Panc1 (cell line): ENCODE data around the gene IFITM1. TPM values are rescaled to one million over a fixed set of nuclear protein-coding genes. Genes with fewer than 3 reads are reported as not detected.

ENCODE experiments used
- ATAC-seq: fragments of 200-7000 bp; cut with Tn5 transposase; 2 replicates; pipeline ENCODE4 v1.9.1; 2020; ENCODE audit warnings: mild to moderate bottlenecking, moderate library complexity
- BruUV-seq: library from RNA; stranded (reverse); fragments of 400-500 nt; replicated peaks from 2 replicates; lab custom pipeline; 2021; lab: Mats Ljungman, UMichigan
- CTCF ChIA-PET: fragments of 300-600 bp; sonication (Branson Sonifier 250); formaldehyde crosslinking; loops from one replicate; lab custom pipeline; 2022; ENCODE audit warnings: antibody characterized with exemption; lab: Charles Lee
- POLR2A ChIA-PET: fragments of 300-600 bp; sonication (Branson Sonifier 250); formaldehyde crosslinking; loops from one replicate; lab custom pipeline; 2022; ENCODE audit warnings: antibody characterized with exemption; lab: Charles Lee
- DNase-seq: peaks from one replicate; pipeline ENCODE4 v3.0.0-alpha.2; 2010; ENCODE audit warnings: low read depth, low spot score
- H3K27ac ChIP-seq: 2 replicates; pipeline ENCODE4 v1.5.1; 2011; ENCODE audit warnings: mild to moderate bottlenecking, low read length, inconsistent platforms
- H3K27me3 ChIP-seq: fragments of 200-500 bp; sonication (Bioruptor generic); 2 replicates; pipeline ENCODE4 v1.6.0; 2014; ENCODE audit warnings: low read length, inconsistent platforms; ENCODE audit not compliant: control insufficient read depth, insufficient read depth
- H3K36me3 ChIP-seq: fragments of 200-500 bp; sonication (Bioruptor generic); 2 replicates; pipeline ENCODE4 v1.5.1; 2014; ENCODE audit warnings: inconsistent platforms, mild to moderate bottlenecking, low read length, moderate library complexity; ENCODE audit not compliant: control insufficient read depth, insufficient read depth
- H3K4me1 ChIP-seq: 2 replicates; pipeline ENCODE4 v1.5.1; 2011; ENCODE audit warnings: inconsistent platforms, mild to moderate bottlenecking, low read length, moderate library complexity; ENCODE audit not compliant: control insufficient read depth, insufficient read depth
- H3K4me3 ChIP-seq, 2 experiments: 2 replicates each; pipeline ENCODE4 v1.5.1; 2011 to 2012; ENCODE audit warnings: low read depth in 2 of 2, low read length in 2 of 2, mild to moderate bottlenecking in 2 of 2, inconsistent platforms in 1 of 2, moderate library complexity in 1 of 2
- H3K9me3 ChIP-seq: fragments of 200-500 bp; sonication (Bioruptor generic); 2 replicates; pipeline ENCODE4 v1.5.1; 2014; ENCODE audit warnings: low read depth, mild to moderate bottlenecking, inconsistent platforms, low read length, moderate library complexity; ENCODE audit not compliant: control insufficient read depth, insufficient read depth
- CTCF ChIP-seq: fragments of 450-650 bp; IDR thresholded peaks from 2 replicates; pipeline ENCODE4 v1.5.1; 2017; ENCODE audit warnings: mild to moderate bottlenecking
- POLR2AphosphoS5 ChIP-seq: IDR thresholded peaks from 2 replicates; pipeline ENCODE4 v1.6.1; 2012; ENCODE audit warnings: mild to moderate bottlenecking, low read depth, low read length, moderate library complexity
- REST ChIP-seq, 2 experiments: IDR thresholded peaks; 2 replicates each; pipeline ENCODE4 v1.6.1; 2011 to 2012; ENCODE audit warnings: low read depth in 2 of 2, control low read depth in 1 of 2, low read length in 1 of 2, mild to moderate bottlenecking in 1 of 2, moderate library complexity in 1 of 2; ENCODE audit not compliant: insufficient read depth in 1 of 2
- SIN3A ChIP-seq: IDR thresholded peaks from 2 replicates; pipeline ENCODE4 v1.6.1; 2012; ENCODE audit warnings: low read depth, mild to moderate bottlenecking, low read length, moderate library complexity, borderline replicate concordance; ENCODE audit not compliant: insufficient read depth
- TCF7L2 ChIP-seq: IDR thresholded peaks from 2 replicates; pipeline ENCODE4 v1.6.1; 2011; ENCODE audit warnings: mild to moderate bottlenecking, low read depth, low read length, inconsistent platforms
- in situ Hi-C: cut with HindIII; loops from 2 replicates; pipeline ENCODE4 v1.10.0; 2016; ENCODE audit warnings: low sequenced_read_pairs, low pct_unique_long_range_greater_than_20kb
- intact Hi-C: fragments of 100-400 bp; cut with micrococcal nuclease; formaldehyde crosslinking; loops from one replicate; pipeline ENCODE4 v1.10.0; 2022; ENCODE audit not compliant: unreplicated experiment
- total RNA-seq: library from RNA; stranded (reverse); gene quantifications from one replicate; pipeline ENCODE4 v1.2.1, GENCODE V29; 2021; ENCODE audit not compliant: unreplicated experiment

IFITM1 gene
- total RNA-seq, 1 experiment from 2014 or later = 66.3 TPM

DNA sequence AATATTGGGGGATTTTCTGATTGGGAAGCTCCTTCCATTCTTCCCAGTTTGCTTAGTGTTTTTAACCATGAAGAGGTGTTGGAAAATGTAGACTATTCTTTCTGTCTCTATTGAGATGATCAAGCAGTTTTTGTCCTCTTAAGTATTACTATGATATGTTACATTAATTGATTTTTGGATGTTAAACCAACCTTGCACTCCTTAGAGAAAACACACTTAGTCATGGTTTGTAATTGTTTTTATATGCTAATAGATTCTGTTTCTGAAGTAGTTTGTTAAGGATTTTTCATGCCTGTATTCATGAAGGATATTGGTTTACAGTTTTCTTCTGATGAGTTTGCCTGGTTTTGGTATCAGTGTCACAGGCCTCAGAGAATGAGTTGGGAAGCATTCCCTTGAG lies 37.6 kb upstream of the IFITM1 start:
- Histone ChIP-seq H3K4me1 (peaks cover 8% of the 10 kb centered on the region; the same call in 1 of the 2 replicates), H3K36me3 (no peaks in the 10 kb centered on the region), H3K4me3 (no peak overlapping the region), H3K27me3 (peaks cover 3% of the 10 kb centered on the region), H3K27ac (no peak overlapping the region), H3K9me3 (0 out of 2 replicates have a peak, but pooled peaks cover 3% of the 10 kb centered on the region)
- in situ Hi-C loops = no loop called here
- ATAC-seq (no peak), DNase-seq (no peak)
- BruUV-seq = no TSS peak
- intact Hi-C loops = no loop called here
- TF ChIP-seq REST (IDR thresholded peaks at IDR 0.05; ENCODE audit: insufficient read depth in 1 of 2, low read depth in 2 of 2, low read length in 1 of 2) (no peak; a peak in 1 of 4 replicates), TCF7L2 (no peak), CTCF (no peak), SIN3A (no peak), POLR2AphosphoS5 (no peak)
- POLR2A ChIA-PET = interaction anchor here (0.6 kb wide), 1 partner anchor 959 kb away, joined by 3 read pairs; no protein-coding TSS in a partner anchor
- CTCF ChIA-PET = interaction anchor here (1.0 kb wide), 1 partner anchor 172 kb away, joined by 3 read pairs; no protein-coding TSS in a partner anchor

DNA sequence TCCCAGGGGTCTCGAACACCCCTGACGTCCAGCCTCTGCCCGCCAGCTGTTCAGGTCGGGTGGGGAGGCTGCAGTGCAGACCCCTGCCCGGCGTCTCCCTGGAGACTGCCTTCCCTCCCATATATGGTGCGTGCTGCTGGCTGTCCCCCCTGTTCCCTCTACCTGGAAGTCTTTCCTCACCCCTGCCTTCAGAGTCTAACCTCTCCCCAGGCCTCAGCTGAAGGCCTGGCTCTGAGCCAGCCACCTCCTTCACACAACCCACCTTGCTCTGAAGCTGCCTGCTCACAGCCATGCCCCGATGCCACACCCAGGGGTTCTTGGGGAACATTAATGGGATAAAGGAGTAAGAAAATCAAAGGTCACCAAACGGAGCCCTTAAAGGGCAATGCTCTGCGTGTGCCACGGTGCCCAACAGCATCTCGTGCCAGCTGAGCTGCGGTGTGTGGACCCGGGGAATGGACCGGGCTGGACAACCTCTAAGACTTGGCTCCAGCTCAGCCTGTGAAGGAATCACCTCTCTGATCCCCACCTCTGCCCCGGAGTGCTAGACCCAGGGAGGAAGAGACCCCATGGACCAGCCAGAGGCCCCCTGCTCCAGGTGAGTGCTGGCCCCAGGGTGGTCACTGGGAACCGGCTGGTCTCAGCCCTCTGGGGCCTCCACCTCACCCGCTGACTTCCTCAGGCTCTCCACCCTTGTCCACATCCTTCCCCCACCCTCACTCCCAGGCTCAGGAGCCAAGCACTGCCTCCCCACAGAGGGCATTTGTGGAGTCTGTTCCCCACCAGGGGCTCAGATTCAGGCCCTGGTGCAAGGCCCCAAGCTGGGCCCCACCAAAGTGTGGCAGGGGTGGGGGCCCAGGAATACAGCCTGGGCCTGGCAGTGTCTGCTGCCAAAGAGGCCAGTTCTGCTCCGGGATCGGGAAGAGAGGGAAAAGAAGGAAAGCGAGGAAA lies 35.6 kb upstream of the IFITM1 start, which contains the start of gene NLRP6:
NLRP6 (plus strand) TSS at position 407 of the 951 bp plus-strand sequence; CDS start at position 570, 163 bp downstream.
- no TSS peak for BruUV-seq
- Histone ChIP-seq H3K4me1 (peaks cover 12% of the 10 kb centered on the region; the same call in 1 of the 2 replicates), H3K36me3 (no peaks in the 10 kb centered on the region), H3K4me3 (no peak within 1 kb of the TSS), H3K9me3 (0 out of 2 replicates have a peak, but pooled peaks cover 3% of the 10 kb centered on the region), H3K27ac (no peak within 1 kb of the TSS), H3K27me3 (peaks cover 3% of the 10 kb centered on the region)
- ATAC-seq (no peak), DNase-seq (no peak)
- TF ChIP-seq POLR2AphosphoS5 = no peak
- no peak for TF ChIP-seq CTCF
- TF ChIP-seq SIN3A = no peak
- TF ChIP-seq TCF7L2 = no peak
- TF ChIP-seq REST (IDR thresholded peaks at IDR 0.05; ENCODE audit: insufficient read depth in 1 of 2, low read depth in 2 of 2, low read length in 1 of 2) = no peak
- CTCF ChIA-PET = interaction anchor here (0.5 kb wide), 1 partner anchor 81 kb away, joined by 6 read pairs; no protein-coding TSS in a partner anchor
- POLR2A ChIA-PET = interaction anchor here (0.6 kb wide), 1 partner anchor 34 kb away, joined by 3 read pairs; no protein-coding TSS in a partner anchor
- in situ Hi-C loops = no loop called here
- intact Hi-C loops = no loop called here
